Esophagus muscularis mucosa (tissue), 4 donors: ENCODE data around the gene NUDT1.

Source experiments
- EP300 ChIP-seq: sonication (generic); formaldehyde crosslinking; IDR thresholded peaks from one replicate; pipeline ENCODE4 v1.6.1; 2017; ENCODE audit warnings: antibody characterized with exemption
- POLR2A ChIP-seq: fragments of 450-650 bp; IDR thresholded peaks from one replicate; pipeline ENCODE4 v1.6.1; 2017; ENCODE audit warnings: antibody characterized with exemption, moderate library complexity, mild to moderate bottlenecking, low read depth
- TF ChIP-seq, protein P1 (sequence below), 3 experiments: fragments of 200-600 bp in 2 of 3; fragments of 450-650 bp in 1 of 3; sonication (generic) in 2 of 3; IDR thresholded peaks; one replicate each; pipeline ENCODE4 v1.5.1; 2017 to 2019; ENCODE audit warnings: antibody characterized with exemption in 3 of 3, mild to moderate bottlenecking in 2 of 3, moderate library complexity in 1 of 3

DNA sequence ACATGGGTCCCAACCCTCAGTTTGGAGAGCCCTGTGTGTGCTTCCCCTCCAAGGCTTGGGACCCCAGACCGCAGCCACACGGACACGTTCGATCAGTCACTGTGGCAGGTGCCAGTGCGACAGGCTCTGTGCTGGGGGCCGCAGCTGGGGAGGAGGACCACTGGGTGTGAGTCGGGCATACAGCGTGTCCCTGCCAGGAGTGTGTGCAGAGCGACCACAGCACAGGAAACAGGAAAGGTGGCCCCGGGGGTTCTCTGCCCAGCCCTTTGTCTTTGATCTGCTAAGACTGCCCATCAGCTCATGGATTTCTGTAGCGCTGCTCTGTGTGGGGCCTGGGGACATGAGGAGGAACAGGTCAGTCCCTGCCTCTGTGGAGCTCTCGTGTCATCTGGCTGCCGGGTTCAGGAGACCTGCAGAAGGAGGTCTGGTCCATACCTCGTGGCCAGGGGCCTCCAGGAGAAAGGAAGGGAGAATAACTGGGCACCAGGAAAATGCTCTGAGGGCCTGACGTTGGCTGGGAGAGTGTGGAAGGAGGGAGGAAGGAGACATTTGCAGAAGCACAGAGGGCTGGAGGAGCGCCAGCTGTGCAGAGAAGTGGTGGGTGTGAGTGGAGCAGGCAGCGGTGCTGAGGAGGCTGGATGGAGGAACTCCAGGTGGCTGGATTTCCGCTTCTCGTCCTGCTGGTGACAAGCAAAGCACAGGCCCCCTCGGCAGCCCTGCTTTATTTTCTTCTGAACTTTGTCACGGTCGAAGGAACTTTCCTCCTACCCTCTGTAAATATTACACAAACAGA is 4.1 kb downstream of the NUDT1 start:
- TF ChIP-seq POLR2A, result no peak
- TF ChIP-seq, protein P1, sequence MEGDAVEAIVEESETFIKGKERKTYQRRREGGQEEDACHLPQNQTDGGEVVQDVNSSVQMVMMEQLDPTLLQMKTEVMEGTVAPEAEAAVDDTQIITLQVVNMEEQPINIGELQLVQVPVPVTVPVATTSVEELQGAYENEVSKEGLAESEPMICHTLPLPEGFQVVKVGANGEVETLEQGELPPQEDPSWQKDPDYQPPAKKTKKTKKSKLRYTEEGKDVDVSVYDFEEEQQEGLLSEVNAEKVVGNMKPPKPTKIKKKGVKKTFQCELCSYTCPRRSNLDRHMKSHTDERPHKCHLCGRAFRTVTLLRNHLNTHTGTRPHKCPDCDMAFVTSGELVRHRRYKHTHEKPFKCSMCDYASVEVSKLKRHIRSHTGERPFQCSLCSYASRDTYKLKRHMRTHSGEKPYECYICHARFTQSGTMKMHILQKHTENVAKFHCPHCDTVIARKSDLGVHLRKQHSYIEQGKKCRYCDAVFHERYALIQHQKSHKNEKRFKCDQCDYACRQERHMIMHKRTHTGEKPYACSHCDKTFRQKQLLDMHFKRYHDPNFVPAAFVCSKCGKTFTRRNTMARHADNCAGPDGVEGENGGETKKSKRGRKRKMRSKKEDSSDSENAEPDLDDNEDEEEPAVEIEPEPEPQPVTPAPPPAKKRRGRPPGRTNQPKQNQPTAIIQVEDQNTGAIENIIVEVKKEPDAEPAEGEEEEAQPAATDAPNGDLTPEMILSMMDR (IDR thresholded peaks at IDR 0.05), result no peak
- no peak for TF ChIP-seq EP300
